ENCODE measurements around the gene UBXN1.
A peak's percentile ranks its signal among the peaks of the same experiment; 100 is the strongest.
"Not testable (repeated sequence)": the region's sequence is repeated elsewhere in the genome, so short reads cannot be mapped to it uniquely, and the experiment has no call there.

Gene UBXN1

GRCh38 chr11:62708793-62709192, 29.9 kb upstream of the UBXN1 start:
- FAIRE-seq, result no peak
- DNase-seq (ENCODE audit: insufficient read length, low spot score), result no peak

GRCh38 chr11:62708392-62708791, 29.5 kb upstream of the UBXN1 start:
- no peak for FAIRE-seq
- DNase-seq (ENCODE audit: insufficient read length, low spot score), result no peak

GRCh38 chr11:62707277-62707861, 28.5 kb upstream of the UBXN1 start, which contains the start of the genes BSCL2 and GNG3:
BSCL2 (minus strand) TSS chr11:62707424; CDS start chr11:62707195, 229 bp downstream.
GNG3 (plus strand) TSS chr11:62707676; CDS start chr11:62708296, 620 bp downstream.
- no peak for DNase-seq (ENCODE audit: insufficient read length, low spot score)
- no peak for FAIRE-seq

GRCh38 chr11:62706850-62707247, 28.0 kb upstream of the UBXN1 start:
- FAIRE-seq (no peak), DNase-seq (ENCODE audit: insufficient read length, low spot score) (no peak)

- FAIRE-seq, result no peak
Measured at GRCh38 chr11:62705880-62706849, 27.3 kb upstream of the UBXN1 start.

GRCh38 chr11:62705413-62705812, 26.5 kb upstream of the UBXN1 start:
- DNase-seq (ENCODE audit: insufficient read length, low spot score) (no peak), FAIRE-seq (no peak)

More at GRCh38 chr11:62705880-62706849, 27.3 kb upstream of the UBXN1 start:
- peak; percentile 88 for DNase-seq (ENCODE audit: insufficient read length, low spot score)

GRCh38 chr11:62703921-62704320, 25.0 kb upstream of the UBXN1 start:
- DNase-seq (ENCODE audit: insufficient read length, low spot score); FAIRE-seq: not testable (repeated sequence)

- DNase-seq (ENCODE audit: insufficient read length, low spot score) (no peak), FAIRE-seq (no peak)
Measured at GRCh38 chr11:62702246-62702645, 23.4 kb upstream of the UBXN1 start.

- DNase-seq (ENCODE audit: insufficient read length, low spot score) (no peak), FAIRE-seq (no peak)
Measured at GRCh38 chr11:62694455-62695167, 15.7 kb upstream of the UBXN1 start.

- not testable (repeated sequence) for DNase-seq (ENCODE audit: insufficient read length, low spot score); FAIRE-seq
Measured at GRCh38 chr11:62693624-62694023, 14.8 kb upstream of the UBXN1 start.

GRCh38 chr11:62689421-62690183, 10.7 kb upstream of the UBXN1 start, which contains the start of gene LRRN4CL:
LRRN4CL (minus strand) TSS chr11:62689530; CDS start chr11:62688508, 1,022 bp downstream.
- DNase-seq (ENCODE audit: insufficient read length, low spot score), result no peak
- no peak for FAIRE-seq

- no peak for DNase-seq (ENCODE audit: insufficient read length, low spot score)
- no peak for FAIRE-seq
Measured at GRCh38 chr11:62688491-62688890, 9.6 kb upstream of the UBXN1 start.

GRCh38 chr11:62687508-62688396, 8.9 kb upstream of the UBXN1 start:
- no peak for DNase-seq (ENCODE audit: insufficient read length, low spot score)
- no peak for FAIRE-seq

GRCh38 chr11:62682518-62682917, 3.6 kb upstream of the UBXN1 start:
- FAIRE-seq, result no peak
- DNase-seq (ENCODE audit: insufficient read length, low spot score), result no peak

- FAIRE-seq, result no peak
Measured at GRCh38 chr11:62680825-62681240, 2.0 kb upstream of the UBXN1 start.

GRCh38 chr11:62678433-62678769, 472 bp downstream of the UBXN1 start:
- DNase-seq (ENCODE audit: insufficient read length, low spot score), result no peak
- FAIRE-seq, result no peak

More at GRCh38 chr11:62680825-62681240, 2.0 kb upstream of the UBXN1 start:
- DNase-seq (ENCODE audit: insufficient read length, low spot score), result peak; percentile 76

GRCh38 chr11:62677714-62678113, 1.2 kb downstream of the UBXN1 start:
- no peak for DNase-seq (ENCODE audit: insufficient read length, low spot score)
- FAIRE-seq, result no peak

GRCh38 chr11:62677156-62677555, 1.7 kb downstream of the UBXN1 start:
- FAIRE-seq (no peak), DNase-seq (ENCODE audit: insufficient read length, low spot score) (no peak)

- no peak for DNase-seq (ENCODE audit: insufficient read length, low spot score)
- FAIRE-seq, result no peak
Measured at GRCh38 chr11:62676698-62677097, 2.2 kb downstream of the UBXN1 start.
